Endothelial cell of umbilical vein (primary cell): Measurements from ENCODE around the gene POFUT2. TPM values are rescaled to one million over a fixed set of nuclear protein-coding genes. Genes with fewer than 3 reads are reported as not detected.

ENCODE experiments used
- BruUV-seq: library from RNA; stranded (reverse); fragments of 400-500 nt; replicated peaks from 2 replicates; lab custom pipeline; 2021; lab: Mats Ljungman, UMichigan
- CTCF ChIA-PET: fragments of 300-600, 350-600 bp; sonication (Branson Sonifier 250); formaldehyde crosslinking; loops from one replicate; lab custom pipeline; 2021; ENCODE audit warnings: antibody characterized with exemption, inconsistent platforms; lab: Charles Lee
- POLR2A ChIA-PET: fragments of 300-600, 350-600 bp; sonication (Branson Sonifier 250); formaldehyde crosslinking; loops from one replicate; lab custom pipeline; 2021; ENCODE audit warnings: antibody characterized with exemption, inconsistent platforms; lab: Charles Lee
- DNase-seq: peaks from one replicate; pipeline ENCODE4 v3.0.0-alpha.2; 2011; ENCODE audit warnings: low read depth, low spot score
- FAIRE-seq: peaks from 2 replicates; lab custom pipeline; 2011; peaks lifted over from hg19 to GRCh38; lab: Jason Lieb, UNC
- H2AFZ ChIP-seq: 2 replicates; pipeline ENCODE4 v1.6.0; 2012; ENCODE audit warnings: low read depth, low read length, control low read depth, inconsistent platforms
- H3K27ac ChIP-seq: 2 replicates; pipeline ENCODE4 v1.5.1; 2011; ENCODE audit warnings: low read depth, mild to moderate bottlenecking, control low read depth, low read length, moderate library complexity; ENCODE audit not compliant: insufficient read depth
- H3K27me3 ChIP-seq, 2 experiments: 2 replicates each; pipeline versions ENCODE4 v1.6.0 to v1.6.1; 2011; ENCODE audit warnings: low read length in 2 of 2, mixed read lengths in 1 of 2; ENCODE audit not compliant: control insufficient read depth in 2 of 2, insufficient read depth in 2 of 2
- H3K36me3 ChIP-seq, 2 experiments: 2 replicates in 1 of 2; 3 replicates in 1 of 2; pipeline ENCODE4 v1.5.1; 2011; ENCODE audit warnings: low read length in 2 of 2, mild to moderate bottlenecking in 1 of 2, moderate library complexity in 1 of 2; ENCODE audit not compliant: control insufficient read depth in 2 of 2, insufficient read depth in 2 of 2; ENCODE audit errors: extremely low read depth in 1 of 2
- H3K4me1 ChIP-seq: 3 replicates; pipeline ENCODE4 v1.5.1; 2011; ENCODE audit warnings: mild to moderate bottlenecking, low read length; ENCODE audit not compliant: control insufficient read depth, insufficient read depth; ENCODE audit errors: extremely low read depth
- H3K4me2 ChIP-seq: 2 replicates; pipeline ENCODE4 v1.6.1; 2011; ENCODE audit warnings: low read length, control low read depth, mixed read lengths; ENCODE audit not compliant: insufficient read depth
- H3K4me3 ChIP-seq, 3 experiments: fragments of 200-600 bp in 1 of 3; sonication (generic), shearing (Covaris generic) in 1 of 3; replicated peaks in 1 of 3; 2 replicates each; pipeline ENCODE4 v1.5.1; 2011 to 2016; ENCODE audit warnings: control low read depth in 3 of 3, low read length in 3 of 3, mild to moderate bottlenecking in 2 of 3, inconsistent platforms in 1 of 3, low read depth in 1 of 3, moderate library complexity in 1 of 3; ENCODE audit not compliant: insufficient read depth in 1 of 3
- H3K79me2 ChIP-seq: 2 replicates; pipeline ENCODE4 v1.6.0; 2012; ENCODE audit warnings: low read length, inconsistent platforms; ENCODE audit not compliant: control insufficient read depth, insufficient read depth
- H3K9ac ChIP-seq: replicated peaks from 2 replicates; pipeline ENCODE3; 2011; ENCODE audit warnings: low read length, control low read depth; ENCODE audit not compliant: insufficient read depth; ENCODE audit errors: extremely low read depth
- H3K9me1 ChIP-seq: replicated peaks from 3 replicates; pipeline ENCODE4 v1.6.0; 2011; ENCODE audit warnings: mild to moderate bottlenecking, low read length; ENCODE audit not compliant: control insufficient read depth, insufficient read depth; ENCODE audit errors: extremely low read depth
- H3K9me3 ChIP-seq: replicated peaks from 2 replicates; pipeline ENCODE4 v1.5.1; 2012; ENCODE audit warnings: low read length, inconsistent platforms; ENCODE audit not compliant: control insufficient read depth, insufficient read depth
- H4K20me1 ChIP-seq: replicated peaks from 2 replicates; pipeline ENCODE3; 2011; ENCODE audit warnings: mild to moderate bottlenecking, low read length; ENCODE audit not compliant: control insufficient read depth, insufficient read depth; ENCODE audit errors: extremely low read depth
- EZH2 ChIP-seq: IDR thresholded peaks from 2 replicates; pipeline ENCODE4 v1.6.1; 2012; ENCODE audit warnings: borderline replicate concordance, low read depth, mild to moderate bottlenecking, moderate library complexity, low read length, inconsistent platforms; ENCODE audit not compliant: severe bottlenecking
- FOS ChIP-seq: IDR thresholded peaks from 2 replicates; pipeline ENCODE4 v1.6.1; 2011; ENCODE audit warnings: mild to moderate bottlenecking, low read length, moderate library complexity, borderline replicate concordance; ENCODE audit not compliant: insufficient read depth
- GATA2 ChIP-seq: IDR thresholded peaks from 2 replicates; pipeline ENCODE4 v1.7.0; 2011; ENCODE audit warnings: low read depth, mild to moderate bottlenecking, moderate library complexity, mixed read lengths, low read length; ENCODE audit not compliant: insufficient read length, insufficient read depth
- JUN ChIP-seq: IDR thresholded peaks from 2 replicates; pipeline ENCODE4 v1.6.1; 2011; ENCODE audit warnings: borderline replicate concordance, low read depth; ENCODE audit not compliant: insufficient read length, insufficient read depth
- MYC ChIP-seq: IDR thresholded peaks from one replicate; pipeline ENCODE4 v1.6.1; 2011; ENCODE audit warnings: mild to moderate bottlenecking, low read depth, low read length
- POLR2A ChIP-seq: IDR thresholded peaks from 2 replicates; pipeline ENCODE4 v1.6.1; 2012; ENCODE audit warnings: low read depth, mild to moderate bottlenecking, control low read depth, low read length
- POLR2AphosphoS5 ChIP-seq: IDR thresholded peaks from 2 replicates; pipeline ENCODE4 v1.6.1; 2012; ENCODE audit warnings: low read depth, mild to moderate bottlenecking, control low read depth, low read length, moderate library complexity; ENCODE audit not compliant: insufficient read depth
- dilution Hi-C: fragments of 300-500 bp; cut with MboI; formaldehyde crosslinking; loops from one replicate; pipeline ENCODE4 v1.15.0; 2019; ENCODE audit warnings: low sequenced_read_pairs; ENCODE audit not compliant: extremely low pct_ligation_motif_present
- intact Hi-C: fragments of 100-400 bp; cut with micrococcal nuclease; formaldehyde crosslinking; loops from one replicate; pipeline ENCODE4 v1.10.0; 2022
- polyA plus RNA-seq, 4 experiments: library from polyadenylated mRNA; depleted of rRNA in 3 of 4; stranded (reverse) in 3 of 4; unstranded in 1 of 4; fragments of >200 nt; gene quantifications; 2 replicates each; pipeline versions ENCODE4 v1.2.1 to v1.2.3, GENCODE V29; 2011 to 2012; ENCODE audit warnings: missing spikeins in 1 of 4
- total RNA-seq: library from RNA; stranded (reverse); gene quantifications from 2 replicates; pipeline ENCODE4 v1.2.3, GENCODE V29; 2021
- TF ChIP-seq, protein P1 (sequence below): IDR thresholded peaks from 2 replicates; pipeline ENCODE4 v1.6.1; 2011; ENCODE audit not compliant: insufficient read depth, insufficient read length

Gene POFUT2
- total and polyA plus RNA-seq, 2 donors (not counting 3 experiments of a cell fraction or from before 2014, with no cell fraction given) = 30.7 to 47.5 TPM

DNA sequence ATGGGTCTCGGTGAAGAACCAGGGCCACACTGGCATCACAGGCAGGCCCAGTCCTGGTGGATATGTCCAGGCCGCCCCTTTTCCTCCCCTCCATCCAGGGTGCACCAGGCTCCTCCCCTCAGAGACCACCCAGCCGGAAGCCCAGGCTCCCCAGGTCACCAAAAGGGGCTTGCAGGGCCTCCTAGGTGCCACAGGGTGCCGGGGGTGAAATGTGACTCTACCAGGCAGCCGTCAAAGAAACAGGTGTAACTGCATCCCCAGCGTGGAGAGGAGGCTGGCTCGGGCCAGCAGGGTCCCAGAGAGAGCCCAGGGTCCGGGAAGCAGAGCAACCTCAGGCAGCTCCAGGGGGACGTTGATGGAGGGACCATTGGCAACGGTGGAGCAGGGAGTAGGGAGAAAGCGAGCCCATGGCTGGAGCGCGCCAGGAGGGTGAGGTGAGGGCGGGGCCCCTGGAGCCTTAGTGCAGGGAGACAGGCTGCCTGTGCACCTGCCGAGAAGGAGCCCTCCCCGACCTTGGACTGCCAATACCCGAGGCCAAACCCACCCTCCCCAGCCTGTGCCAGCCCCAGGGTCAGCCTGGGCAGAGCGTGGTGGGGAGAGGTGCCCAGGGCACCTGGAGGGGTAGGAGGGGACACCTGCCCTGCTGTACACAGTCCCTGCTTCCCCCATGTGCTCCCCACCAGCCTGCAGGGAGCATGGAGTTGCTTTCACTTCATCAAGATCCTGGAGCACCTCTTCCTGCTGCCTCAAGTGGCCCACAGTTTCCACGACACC is 48.3 kb upstream of the POFUT2 start:
- Histone ChIP-seq H3K4me1 (peaks cover 8% of the 10 kb centered on the region), H3K9ac (no peak overlapping the region), H3K36me3 (no peaks in the 10 kb centered on the region), H3K4me2 (no peak overlapping the region), H4K20me1 (no peaks in the 10 kb centered on the region), H3K9me1 (no peaks in the 10 kb centered on the region), H3K27me3 (no peaks in the 10 kb centered on the region), H3K27ac (no peak overlapping the region), H2AFZ (no peak overlapping the region), H3K9me3 (no peaks in the 10 kb centered on the region), H3K79me2 (no peaks in the 10 kb centered on the region), H3K4me3 (no peak overlapping the region)
- TF ChIP-seq MYC (no peak), POLR2AphosphoS5 (no peak), FOS (no peak), GATA2 (no peak), POLR2A (no peak), JUN (no peak), EZH2 (no peak)
- TF ChIP-seq, protein P1, sequence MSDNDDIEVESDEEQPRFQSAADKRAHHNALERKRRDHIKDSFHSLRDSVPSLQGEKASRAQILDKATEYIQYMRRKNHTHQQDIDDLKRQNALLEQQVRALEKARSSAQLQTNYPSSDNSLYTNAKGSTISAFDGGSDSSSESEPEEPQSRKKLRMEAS = no peak
- intact Hi-C loops (no loop called here), dilution Hi-C loops (no loop called here)
- ChIA-PET CTCF (interaction anchor here (1.5 kb wide), 1 partner anchor 31 kb away, joined by 4 read pairs; no protein-coding TSS in a partner anchor), POLR2A (no interaction called here)
- no peak for FAIRE-seq
- DNase-seq = no peak
- BruUV-seq = no TSS peak
